Measurements from ENCODE around the gene C12orf50.

C12orf50 gene

DNA sequence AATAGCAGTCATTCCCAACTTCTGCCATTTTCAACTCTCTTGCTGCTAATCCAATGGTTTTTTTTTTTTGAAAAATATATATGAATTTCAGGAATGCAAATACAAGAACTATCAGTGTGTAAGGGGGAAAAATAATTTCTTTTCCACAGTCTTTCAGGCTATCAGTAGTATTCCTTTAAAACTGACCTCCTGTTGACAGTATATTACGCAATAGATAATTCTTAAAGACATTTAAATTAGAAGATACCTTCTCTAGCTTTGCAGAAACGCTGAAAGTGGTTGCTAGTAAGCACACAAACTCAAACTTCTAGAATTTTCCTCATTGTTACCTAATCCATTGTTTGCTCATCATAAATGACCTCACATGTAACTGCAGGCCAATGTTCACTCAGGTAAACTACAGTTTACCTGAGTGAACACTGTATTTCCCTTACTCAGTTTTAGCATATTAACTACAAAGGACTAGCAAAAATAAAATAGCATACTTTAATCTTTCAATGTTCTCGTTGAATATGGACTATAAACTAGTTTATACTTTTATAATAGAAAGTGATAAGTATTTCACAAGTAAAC, at the start of gene C12orf50:
Gene C12orf50, minus strand, starts transcription at position 309 of the 573 bp plus-strand sequence. CDS start 2,439 bp downstream, outside the sequence.
- Histone ChIP-seq H3K4me3 (ENCODE audit: low read depth, low read length) (no peak within 1 kb of the TSS), H3K9ac (ENCODE audit: low read depth, low read length) (no peak within 1 kb of the TSS), H3K27ac (ENCODE audit: low read depth, low read length) (no peak within 1 kb of the TSS), H3K36me3 (ENCODE audit: control insufficient read depth, insufficient read depth, low read length) (no peaks in the 10 kb centered on the region), H3K27me3 (ENCODE audit: control insufficient read depth, insufficient read depth, low read length) (no peaks in the 10 kb centered on the region), H3K9me3 (ENCODE audit: control insufficient read depth, insufficient read depth, low read length) (no peaks in the 10 kb centered on the region), H3K4me1 (ENCODE audit: control insufficient read depth, insufficient read depth, low read length) (no peaks in the 10 kb centered on the region)

- Histone ChIP-seq H3K27me3 (ENCODE audit: control insufficient read depth, insufficient read depth, low read length) (no peaks in the 10 kb centered on the region), H3K9ac (ENCODE audit: low read depth, low read length) (no peak overlapping the region), H3K9me3 (ENCODE audit: control insufficient read depth, insufficient read depth, low read length) (no peaks in the 10 kb centered on the region), H3K27ac (ENCODE audit: low read depth, low read length) (no peak overlapping the region), H3K36me3 (ENCODE audit: control insufficient read depth, insufficient read depth, low read length) (0 out of 2 replicates have a peak, but pooled peaks cover 6% of the 10 kb centered on the region), H3K4me3 (ENCODE audit: low read depth, low read length) (no peak overlapping the region), H3K4me1 (ENCODE audit: control insufficient read depth, insufficient read depth, low read length) (no peaks in the 10 kb centered on the region; the same call in 1 of the 2 replicates)
Observed at GRCh38 chr12:88067301-88067700, 38.1 kb upstream of the C12orf50 start.

GRCh38 chr12:88063375-88063774, 34.2 kb upstream of the C12orf50 start:
- no peaks in the 10 kb centered on the region for H3K4me1 ChIP-seq (ENCODE audit: control insufficient read depth, insufficient read depth, low read length)
- H3K9ac ChIP-seq (ENCODE audit: low read depth, low read length) = no peak overlapping the region
- 0 out of 2 replicates have a peak, but pooled peaks cover 9% of the 10 kb centered on the region for H3K36me3 ChIP-seq (ENCODE audit: control insufficient read depth, insufficient read depth, low read length)
- no peaks in the 10 kb centered on the region for H3K9me3 ChIP-seq (ENCODE audit: control insufficient read depth, insufficient read depth, low read length)
- H3K4me3 ChIP-seq (ENCODE audit: low read depth, low read length) = no peak overlapping the region
- H3K27me3 ChIP-seq (ENCODE audit: control insufficient read depth, insufficient read depth, low read length) = no peaks in the 10 kb centered on the region
- H3K27ac ChIP-seq (ENCODE audit: low read depth, low read length) = no peak overlapping the region

DNA sequence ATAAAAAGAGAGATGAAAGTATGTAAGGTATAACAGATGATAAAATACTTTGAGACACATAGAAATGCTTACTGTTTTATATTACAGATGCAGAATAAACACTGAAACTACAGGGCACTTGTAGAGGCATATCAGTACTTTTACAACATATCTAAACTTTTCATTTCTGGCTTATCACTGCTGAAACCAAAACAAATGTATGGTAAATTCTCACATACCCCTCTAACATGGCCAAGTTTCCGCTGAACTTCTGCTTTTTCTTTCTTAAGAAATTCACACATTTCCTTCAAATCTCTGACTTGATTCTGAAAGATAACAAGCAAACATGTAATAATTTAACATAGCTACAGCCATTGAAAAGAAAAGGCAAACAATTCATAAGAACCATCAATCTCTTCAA, 33.3 kb upstream of the C12orf50 start:
- Histone ChIP-seq H3K9me3 (ENCODE audit: control insufficient read depth, insufficient read depth, low read length) (no peaks in the 10 kb centered on the region), H3K4me1 (ENCODE audit: control insufficient read depth, insufficient read depth, low read length) (no peaks in the 10 kb centered on the region), H3K27me3 (ENCODE audit: control insufficient read depth, insufficient read depth, low read length) (no peaks in the 10 kb centered on the region), H3K9ac (ENCODE audit: low read depth, low read length) (no peak overlapping the region), H3K36me3 (ENCODE audit: control insufficient read depth, insufficient read depth, low read length) (peaks cover 11% of the 10 kb centered on the region; the same call in 1 of the 2 replicates), H3K4me3 (ENCODE audit: low read depth, low read length) (no peak overlapping the region), H3K27ac (ENCODE audit: low read depth, low read length) (no peak overlapping the region)

DNA sequence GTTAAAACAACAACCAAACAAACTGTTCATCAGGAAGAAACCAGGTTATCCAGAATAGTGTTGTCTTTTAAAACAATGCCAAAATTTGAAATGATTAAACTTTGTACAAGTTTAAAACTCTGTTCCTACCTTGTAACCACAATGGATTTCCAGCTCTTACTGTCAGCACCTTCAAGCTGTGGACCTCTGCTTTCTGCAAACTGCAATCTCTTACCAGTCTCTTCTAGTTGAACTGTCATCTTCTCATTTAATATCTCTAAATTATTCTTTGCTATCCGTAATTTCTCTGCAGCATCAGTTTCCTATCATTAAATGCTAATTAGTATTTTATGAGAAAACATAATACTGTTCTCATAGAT, 29.5 kb upstream of the C12orf50 start:
- no peak overlapping the region for H3K4me3 ChIP-seq (ENCODE audit: low read depth, low read length)
- H3K27me3 ChIP-seq (ENCODE audit: control insufficient read depth, insufficient read depth, low read length) = no peaks in the 10 kb centered on the region
- peaks cover 19% of the 10 kb centered on the region for H3K36me3 ChIP-seq (ENCODE audit: control insufficient read depth, insufficient read depth, low read length)
- H3K27ac ChIP-seq (ENCODE audit: low read depth, low read length) = no peak overlapping the region
- no peaks in the 10 kb centered on the region for H3K4me1 ChIP-seq (ENCODE audit: control insufficient read depth, insufficient read depth, low read length)
- no peaks in the 10 kb centered on the region for H3K9me3 ChIP-seq (ENCODE audit: control insufficient read depth, insufficient read depth, low read length)
- no peak overlapping the region for H3K9ac ChIP-seq (ENCODE audit: low read depth, low read length)

- peaks cover 21% of the 10 kb centered on the region for H3K36me3 ChIP-seq (ENCODE audit: control insufficient read depth, insufficient read depth, low read length)
Observed at GRCh38 chr12:88057994-88058718, 29.0 kb upstream of the C12orf50 start.

GRCh38 chr12:88056571-88056970, 27.4 kb upstream of the C12orf50 start:
- peaks cover 29% of the 10 kb centered on the region for H3K36me3 ChIP-seq (ENCODE audit: control insufficient read depth, insufficient read depth, low read length)

More at GRCh38 chr12:88057994-88058718, 29.0 kb upstream of the C12orf50 start:
- Histone ChIP-seq H3K4me1 (ENCODE audit: control insufficient read depth, insufficient read depth, low read length) (no peaks in the 10 kb centered on the region), H3K27me3 (ENCODE audit: control insufficient read depth, insufficient read depth, low read length) (no peaks in the 10 kb centered on the region), H3K9ac (ENCODE audit: low read depth, low read length) (no peak overlapping the region), H3K4me3 (ENCODE audit: low read depth, low read length) (no peak overlapping the region), H3K27ac (ENCODE audit: low read depth, low read length) (no peak overlapping the region), H3K9me3 (ENCODE audit: control insufficient read depth, insufficient read depth, low read length) (no peaks in the 10 kb centered on the region)

DNA sequence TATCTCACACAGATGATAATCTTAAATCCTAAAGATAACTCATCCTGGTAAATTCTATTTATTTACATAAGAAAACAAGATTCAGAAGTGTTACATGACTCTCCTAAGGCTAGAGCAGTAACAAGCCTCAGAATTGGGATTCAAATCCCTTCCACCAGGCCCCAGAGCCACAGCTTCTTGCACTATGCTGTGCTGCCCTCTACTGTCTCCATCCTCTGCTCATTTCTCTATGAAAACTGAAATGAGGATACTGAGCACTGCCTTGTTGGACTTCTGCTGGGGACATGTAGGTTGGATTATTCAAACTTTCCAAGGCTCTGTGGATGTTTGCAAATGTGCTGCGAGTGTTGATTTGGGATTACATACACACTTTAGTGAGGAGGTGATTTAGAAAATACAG, 23.5 kb upstream of the C12orf50 start:
- Histone ChIP-seq H3K36me3 (ENCODE audit: control insufficient read depth, insufficient read depth, low read length) (peaks cover 52% of the 10 kb centered on the region), H3K4me3 (ENCODE audit: low read depth, low read length) (no peak overlapping the region), H3K4me1 (ENCODE audit: control insufficient read depth, insufficient read depth, low read length) (no peaks in the 10 kb centered on the region), H3K27me3 (ENCODE audit: control insufficient read depth, insufficient read depth, low read length) (no peaks in the 10 kb centered on the region), H3K9me3 (ENCODE audit: control insufficient read depth, insufficient read depth, low read length) (no peaks in the 10 kb centered on the region), H3K27ac (ENCODE audit: low read depth, low read length) (no peak overlapping the region), H3K9ac (ENCODE audit: low read depth, low read length) (no peak overlapping the region)

More at GRCh38 chr12:88056571-88056970, 27.4 kb upstream of the C12orf50 start:
- H3K9ac ChIP-seq (ENCODE audit: low read depth, low read length) = no peak overlapping the region
- no peak overlapping the region for H3K4me3 ChIP-seq (ENCODE audit: low read depth, low read length)
- H3K27ac ChIP-seq (ENCODE audit: low read depth, low read length) = no peak overlapping the region
- H3K4me1 ChIP-seq (ENCODE audit: control insufficient read depth, insufficient read depth, low read length) = no peaks in the 10 kb centered on the region
- no peaks in the 10 kb centered on the region for H3K9me3 ChIP-seq (ENCODE audit: control insufficient read depth, insufficient read depth, low read length)
- no peaks in the 10 kb centered on the region for H3K27me3 ChIP-seq (ENCODE audit: control insufficient read depth, insufficient read depth, low read length)

DNA sequence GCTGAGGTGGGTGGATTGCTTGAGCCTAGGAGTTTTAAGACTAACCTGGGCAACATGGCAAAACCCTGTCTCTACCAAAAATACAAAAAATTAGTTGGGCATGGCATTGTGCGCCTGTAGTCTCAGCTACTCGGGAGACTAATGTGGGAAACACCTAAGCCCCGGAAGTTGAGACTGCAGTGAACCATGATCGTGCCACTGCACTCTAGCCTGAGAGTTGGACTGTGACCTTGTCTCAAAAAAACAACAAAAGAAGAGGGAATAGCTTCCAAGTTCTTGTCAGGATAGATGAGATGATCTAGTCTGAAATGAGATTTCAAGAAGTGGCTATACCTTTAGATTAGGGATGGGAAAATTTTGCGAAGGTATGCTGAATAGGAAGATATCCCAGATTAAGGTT, 14.8 kb upstream of the C12orf50 start:
- no peaks in the 10 kb centered on the region for H3K9me3 ChIP-seq (ENCODE audit: control insufficient read depth, insufficient read depth, low read length)
- H3K9ac ChIP-seq (ENCODE audit: low read depth, low read length) = no peak overlapping the region
- H3K4me3 ChIP-seq (ENCODE audit: low read depth, low read length) = no peak overlapping the region
- H3K27me3 ChIP-seq (ENCODE audit: control insufficient read depth, insufficient read depth, low read length) = no peaks in the 10 kb centered on the region
- H3K4me1 ChIP-seq (ENCODE audit: control insufficient read depth, insufficient read depth, low read length) = peaks cover 8% of the 10 kb centered on the region; the same call in 1 of the 2 replicates
- peaks cover 69% of the 10 kb centered on the region for H3K36me3 ChIP-seq (ENCODE audit: control insufficient read depth, insufficient read depth, low read length)
- H3K27ac ChIP-seq (ENCODE audit: low read depth, low read length) = no peak overlapping the region

- peak overlapping the region; percentile 22; the same call in 1 of the 2 replicates for H3K4me3 ChIP-seq (ENCODE audit: low read depth, low read length)
- peaks cover 25% of the 10 kb centered on the region for H3K4me1 ChIP-seq (ENCODE audit: control insufficient read depth, insufficient read depth, low read length)
- H3K9ac ChIP-seq (ENCODE audit: low read depth, low read length) = no peak overlapping the region
- no peaks in the 10 kb centered on the region for H3K27me3 ChIP-seq (ENCODE audit: control insufficient read depth, insufficient read depth, low read length)
- peaks cover 8% of the 10 kb centered on the region; the same call in 1 of the 2 replicates for H3K36me3 ChIP-seq (ENCODE audit: control insufficient read depth, insufficient read depth, low read length)
- no peak overlapping the region for H3K27ac ChIP-seq (ENCODE audit: low read depth, low read length)
- no peaks in the 10 kb centered on the region for H3K9me3 ChIP-seq (ENCODE audit: control insufficient read depth, insufficient read depth, low read length)
Observed at GRCh38 chr12:88037770-88038169, 8.6 kb upstream of the C12orf50 start.

- Histone ChIP-seq H3K4me3 (ENCODE audit: low read depth, low read length) (peak overlapping the region; percentile 96), H3K9me3 (ENCODE audit: control insufficient read depth, insufficient read depth, low read length) (no peaks in the 10 kb centered on the region), H3K27ac (ENCODE audit: low read depth, low read length) (no peak overlapping the region), H3K4me1 (ENCODE audit: control insufficient read depth, insufficient read depth, low read length) (peaks cover 25% of the 10 kb centered on the region), H3K27me3 (ENCODE audit: control insufficient read depth, insufficient read depth, low read length) (no peaks in the 10 kb centered on the region), H3K9ac (ENCODE audit: low read depth, low read length) (0 out of 2 replicates have a peak overlapping the region, but pooled peaks have one; percentile 79), H3K36me3 (ENCODE audit: control insufficient read depth, insufficient read depth, low read length) (peaks cover 8% of the 10 kb centered on the region; the same call in 1 of the 2 replicates)
Observed at GRCh38 chr12:88036353-88036965, 7.3 kb upstream of the C12orf50 start.

Measured in HUES48 (cell line).